NT2/D1 (cell line): ENCODE measurements around the gene RNU6-9.
"Not testable (repeated sequence)": the region's sequence is repeated elsewhere in the genome, so short reads cannot be mapped to it uniquely, and the experiment has no call there.

Source experiments
- DNase-seq: peaks from one replicate; pipeline ENCODE4 v3.0.0-alpha.2; 2011; ENCODE audit warnings: low read depth, low spot score
- H3K27me3 ChIP-seq: 2 replicates; pipeline ENCODE4 v1.6.0; 2011; ENCODE audit warnings: mild to moderate bottlenecking; ENCODE audit not compliant: insufficient read length, insufficient read depth
- H3K36me3 ChIP-seq: 2 replicates; pipeline ENCODE4 v1.6.1; 2011; ENCODE audit warnings: mild to moderate bottlenecking, low read length, mixed read lengths; ENCODE audit not compliant: insufficient read depth, insufficient read length
- H3K4me1 ChIP-seq: 2 replicates; pipeline ENCODE4 v1.5.1; 2011; ENCODE audit not compliant: insufficient read depth, insufficient read length
- H3K4me3 ChIP-seq: 2 replicates; pipeline ENCODE4 v1.5.1; 2011; ENCODE audit warnings: low read depth; ENCODE audit not compliant: insufficient read length
- H3K9ac ChIP-seq: 2 replicates; pipeline ENCODE4 v1.6.0; 2011; ENCODE audit warnings: low read depth; ENCODE audit not compliant: insufficient read length
- H3K9me3 ChIP-seq: 2 replicates; pipeline ENCODE4 v1.5.1; 2011; ENCODE audit warnings: mild to moderate bottlenecking, low read length; ENCODE audit not compliant: insufficient read depth
- SUZ12 ChIP-seq: IDR thresholded peaks from 2 replicates; pipeline ENCODE4 v1.6.1; 2011; ENCODE audit not compliant: insufficient read length, insufficient read depth; ENCODE audit errors: extremely low read depth
- YY1 ChIP-seq: IDR thresholded peaks from 2 replicates; pipeline ENCODE4 v1.6.1; 2011; ENCODE audit not compliant: insufficient read length, insufficient read depth
- ZNF274 ChIP-seq: IDR thresholded peaks from 2 replicates; pipeline ENCODE4 v1.6.1; 2011; ENCODE audit warnings: mild to moderate bottlenecking, low read depth, low read length

Gene RNU6-9

GRCh38 chr19:892894-893689, at the start of gene RNU6-9, which contains the start of gene MED16:
Gene RNU6-9 (plus strand): TSS chr19:893484.
Gene MED16 (minus strand): TSS chr19:893187. CDS start chr19:891131, 2,056 bp downstream.
- H3K4me3 ChIP-seq = peak within 1 kb of the TSS; percentile 86
- peak; percentile 59 for TF ChIP-seq YY1
- TF ChIP-seq SUZ12 = no peak
- DNase-seq = peak; percentile 91
- H3K27me3 ChIP-seq = no peaks in the 10 kb centered on the region
- peak within 1 kb of the TSS; percentile 95 for H3K9ac ChIP-seq
- peaks cover 49% of the 10 kb centered on the region for H3K36me3 ChIP-seq
- H3K4me1 ChIP-seq = peaks cover 6% of the 10 kb centered on the region
- H3K9me3 ChIP-seq = no peaks in the 10 kb centered on the region

- TF ChIP-seq YY1 = no peak
- no peak for TF ChIP-seq ZNF274
- no peak for TF ChIP-seq SUZ12
- Histone ChIP-seq H3K4me3 (peak overlapping the region; percentile 37), H3K27me3 (peaks cover 16% of the 10 kb centered on the region), H3K9me3 (no peaks in the 10 kb centered on the region), H3K9ac (peak overlapping the region; percentile 42), H3K4me1 (peaks cover 15% of the 10 kb centered on the region), H3K36me3 (no peaks in the 10 kb centered on the region)
- DNase-seq = no peak
Observed at GRCh38 chr19:843836-844545, 49.3 kb upstream of the RNU6-9 start.

- H3K4me3 ChIP-seq = no peak overlapping the region
- TF ChIP-seq ZNF274 = no peak
- TF ChIP-seq YY1 = no peak
- no peak for TF ChIP-seq SUZ12
- H3K9ac ChIP-seq = no peak overlapping the region
- peaks cover 16% of the 10 kb centered on the region for H3K27me3 ChIP-seq
- no peaks in the 10 kb centered on the region for H3K36me3 ChIP-seq
- peaks cover 13% of the 10 kb centered on the region for H3K4me1 ChIP-seq
- H3K9me3 ChIP-seq = no peaks in the 10 kb centered on the region
- DNase-seq = no peak
Observed at GRCh38 chr19:844546-844971, 48.7 kb upstream of the RNU6-9 start.

GRCh38 chr19:845707-846521, 47.4 kb upstream of the RNU6-9 start:
- Histone ChIP-seq H3K27me3 (peaks cover 16% of the 10 kb centered on the region), H3K36me3 (no peaks in the 10 kb centered on the region), H3K9me3 (no peaks in the 10 kb centered on the region), H3K4me1 (peaks cover 15% of the 10 kb centered on the region), H3K9ac (peak overlapping the region; percentile 17), H3K4me3 (no peak overlapping the region)
- DNase-seq = no peak
- no peak for TF ChIP-seq YY1
- TF ChIP-seq ZNF274 = no peak
- no peak for TF ChIP-seq SUZ12

GRCh38 chr19:848386-848921, 44.8 kb upstream of the RNU6-9 start:
- no peak for DNase-seq
- Histone ChIP-seq H3K9ac (peak overlapping the region; percentile 21), H3K4me3 (no peak overlapping the region), H3K9me3 (no peaks in the 10 kb centered on the region), H3K4me1 (peaks cover 14% of the 10 kb centered on the region), H3K27me3 (peaks cover 5% of the 10 kb centered on the region), H3K36me3 (no peaks in the 10 kb centered on the region)
- TF ChIP-seq ZNF274 = no peak

GRCh38 chr19:849195-849594, 44.1 kb upstream of the RNU6-9 start:
- DNase-seq, H3K4me3 ChIP-seq, H3K36me3 ChIP-seq, H3K27me3 ChIP-seq, H3K9ac ChIP-seq, H3K9me3 ChIP-seq: not testable (repeated sequence)
- H3K4me1 ChIP-seq = peaks cover 11% of the 10 kb centered on the region
